GM20000 (cell line): ENCODE data around the gene CHST6.
"Not testable (repeated sequence)": the region's sequence is repeated elsewhere in the genome, so short reads cannot be mapped to it uniquely, and the experiment has no call there.

Source experiments
- DNase-seq: peaks from one replicate; pipeline ENCODE4 v3.0.0; 2012; ENCODE audit warnings: low spot score
- CTCF ChIP-seq: IDR thresholded peaks from 2 replicates; pipeline ENCODE4 v1.5.1; 2012; ENCODE audit warnings: mild to moderate bottlenecking, control low read depth; ENCODE audit errors: extremely low read depth, missing control alignments

CHST6 gene

GRCh38 chr16:75433732-75434413, 61.4 kb downstream of the CHST6 start:
- peak; percentile 81 for DNase-seq
- TF ChIP-seq CTCF = no peak

GRCh38 chr16:75432828-75433731, 62.2 kb downstream of the CHST6 start, which contains the start of gene CFDP1:
Gene CFDP1, minus strand, starts transcription at chr16:75433503. Its CDS starts 151 bp downstream, at chr16:75433352.
- peak; percentile 96 for DNase-seq
- no peak for TF ChIP-seq CTCF

GRCh38 chr16:75429621-75430403, 65.4 kb downstream of the CHST6 start:
- TF ChIP-seq CTCF = no peak

GRCh38 chr16:75426524-75426923, 68.7 kb downstream of the CHST6 start:
- DNase-seq = not testable (repeated sequence)

More at GRCh38 chr16:75429621-75430403, 65.4 kb downstream of the CHST6 start:
- no peak for DNase-seq

- DNase-seq = not testable (repeated sequence)
Observed at GRCh38 chr16:75424105-75424762, 71.0 kb downstream of the CHST6 start.

- no peak for TF ChIP-seq CTCF
- no peak for DNase-seq
Observed at GRCh38 chr16:75423723-75424104, 71.5 kb downstream of the CHST6 start.
